KMS-11 (cell line): ENCODE data around the gene TOP1.

Experiments
- H2AFZ ChIP-seq: fragments of 200-600 bp; sonication (generic); 2 replicates; pipeline ENCODE4 v1.6.1; 2016; ENCODE audit warnings: antibody characterized with exemption, mixed run types, low read depth
- H3K27ac ChIP-seq: fragments of 200-600 bp; sonication (generic); 2 replicates; pipeline ENCODE4 v1.6.1; 2016; ENCODE audit warnings: mild to moderate bottlenecking, mixed run types
- H3K27me3 ChIP-seq: fragments of 200-600 bp; sonication (generic); 2 replicates; pipeline ENCODE4 v1.6.1; 2017; ENCODE audit warnings: mild to moderate bottlenecking, low read depth, mixed run types, moderate library complexity; ENCODE audit not compliant: insufficient read depth
- H3K36me3 ChIP-seq: fragments of 200-600 bp; sonication (generic); 2 replicates; pipeline ENCODE4 v1.6.1; 2017; ENCODE audit warnings: mild to moderate bottlenecking, mixed run types; ENCODE audit not compliant: insufficient read depth
- H3K4me1 ChIP-seq: fragments of 200-600 bp; sonication (generic); 2 replicates; pipeline ENCODE4 v1.6.1; 2016; ENCODE audit warnings: mild to moderate bottlenecking, low read depth, mixed run types; ENCODE audit not compliant: poor library complexity, severe bottlenecking
- H3K4me2 ChIP-seq: fragments of 200-600 bp; sonication (generic); 2 replicates; pipeline ENCODE4 v1.7.0; 2016; ENCODE audit warnings: mild to moderate bottlenecking, mixed run types
- H3K4me3 ChIP-seq: fragments of 200-600 bp; sonication (generic); IDR thresholded peaks from 2 replicates; pipeline ENCODE4 v1.6.1; 2017; ENCODE audit warnings: low read depth, low read length, mixed read lengths; ENCODE audit not compliant: insufficient read depth
- H3K79me2 ChIP-seq: fragments of 200-600 bp; sonication (generic); 2 replicates; pipeline ENCODE4 v1.6.1; 2016; ENCODE audit warnings: low read depth, mixed run types; ENCODE audit not compliant: insufficient read depth
- H3K9ac ChIP-seq: fragments of 200-600 bp; sonication (generic); 2 replicates; pipeline ENCODE4 v1.6.1; 2016; ENCODE audit warnings: mild to moderate bottlenecking, mixed run types
- H4K20me1 ChIP-seq: fragments of 200-600 bp; sonication (generic); 2 replicates; pipeline ENCODE4 v1.6.1; 2016; ENCODE audit warnings: mild to moderate bottlenecking, mixed run types; ENCODE audit not compliant: insufficient read depth
- CTCF ChIP-seq: fragments of 200-600 bp; sonication (generic); conservative IDR thresholded peaks from 2 replicates; pipeline ENCODE4 v1.6.1; 2017; ENCODE audit warnings: low read depth, mild to moderate bottlenecking, antibody characterized with exemption, low read length, moderate library complexity, mixed read lengths

TOP1 gene

GRCh38 chr20:41139227-41140093 lies 110.8 kb downstream of the TOP1 start:
- Histone ChIP-seq H3K36me3 (no peaks in the 10 kb centered on the region), H2AFZ (no peak overlapping the region), H4K20me1 (no peaks in the 10 kb centered on the region), H3K4me1 (no peaks in the 10 kb centered on the region), H3K27me3 (no peaks in the 10 kb centered on the region), H3K27ac (no peak overlapping the region), H3K79me2 (no peaks in the 10 kb centered on the region; the same call in 1 of the 2 replicates), H3K9ac (no peak overlapping the region), H3K4me2 (no peak overlapping the region), H3K4me3 (no peak overlapping the region)
- no peak for TF ChIP-seq CTCF

- TF ChIP-seq CTCF: no peak
- Histone ChIP-seq H3K4me3 (no peak overlapping the region), H4K20me1 (no peaks in the 10 kb centered on the region), H3K9ac (no peak overlapping the region), H3K36me3 (no peaks in the 10 kb centered on the region), H3K79me2 (no peaks in the 10 kb centered on the region; the same call in 1 of the 2 replicates), H3K4me2 (no peak overlapping the region), H3K27ac (no peak overlapping the region), H3K27me3 (no peaks in the 10 kb centered on the region), H3K4me1 (no peaks in the 10 kb centered on the region), H2AFZ (no peak overlapping the region)
These were observed 111.9 kb downstream of the TOP1 start for GRCh38 chr20:41140226-41141133.

GRCh38 chr20:41141153-41141815 lies 112.7 kb downstream of the TOP1 start:
- H3K27ac ChIP-seq: no peak overlapping the region
- no peaks in the 10 kb centered on the region for H3K36me3 ChIP-seq
- no peak overlapping the region for H2AFZ ChIP-seq
- no peak for TF ChIP-seq CTCF
- H3K4me3 ChIP-seq: no peak overlapping the region
- H3K79me2 ChIP-seq: no peaks in the 10 kb centered on the region; the same call in 1 of the 2 replicates
- no peak overlapping the region for H3K9ac ChIP-seq
- H3K4me1 ChIP-seq: no peaks in the 10 kb centered on the region
- H4K20me1 ChIP-seq: no peaks in the 10 kb centered on the region
- H3K4me2 ChIP-seq: no peak overlapping the region
- no peaks in the 10 kb centered on the region for H3K27me3 ChIP-seq

GRCh38 chr20:41142245-41142644 lies 113.6 kb downstream of the TOP1 start:
- no peaks in the 10 kb centered on the region for H3K36me3 ChIP-seq
- no peak overlapping the region for H3K27ac ChIP-seq
- H3K79me2 ChIP-seq: no peaks in the 10 kb centered on the region; the same call in 1 of the 2 replicates
- no peaks in the 10 kb centered on the region for H4K20me1 ChIP-seq
- no peak for TF ChIP-seq CTCF
- no peak overlapping the region for H3K4me3 ChIP-seq
- no peak overlapping the region for H2AFZ ChIP-seq
- H3K4me1 ChIP-seq: no peaks in the 10 kb centered on the region
- no peak overlapping the region for H3K4me2 ChIP-seq
- H3K9ac ChIP-seq: no peak overlapping the region
- no peaks in the 10 kb centered on the region for H3K27me3 ChIP-seq
